MCF 10A (cell line): ENCODE data around the gene PFKFB2. TPM values are rescaled to one million over a fixed set of nuclear protein-coding genes. Genes with fewer than 3 reads are reported as not detected.

Experiments
- BruUV-seq: library from RNA; stranded (reverse); fragments of 400-500 nt; replicated peaks from 2 replicates; lab custom pipeline; 2021; lab: Mats Ljungman, UMichigan
- CTCF ChIA-PET: fragments of 300-600 bp; sonication (Branson Sonifier 250); formaldehyde crosslinking; extraction: SDS; loops from one replicate; lab custom pipeline; 2021; ENCODE audit warnings: antibody characterized with exemption, inconsistent platforms; lab: Yijun Ruan, JAX
- POLR2A ChIA-PET: fragments of 300-600, 350-650 bp; sonication (Branson Sonifier 250); formaldehyde crosslinking; extraction: SDS; loops from one replicate; lab custom pipeline; 2020; ENCODE audit warnings: antibody characterized with exemption, inconsistent platforms; lab: Yijun Ruan, JAX
- DNase-seq: peaks from one replicate; pipeline ENCODE4 v3.0.0-alpha.2; 2018; ENCODE audit not compliant: unreplicated experiment
- H3K27ac Mint-ChIP-seq: one replicate; pipeline ENCODE4 v1.8.0; 2022; ENCODE audit warnings: mild to moderate bottlenecking, low read depth, mixed read lengths; ENCODE audit not compliant: unreplicated experiment
- H3K27me3 Mint-ChIP-seq: one replicate; pipeline ENCODE4 v1.8.0; 2022; ENCODE audit warnings: mixed read lengths; ENCODE audit not compliant: insufficient read depth, unreplicated experiment
- H3K36me3 Mint-ChIP-seq: one replicate; pipeline ENCODE4 v1.8.0; 2022; ENCODE audit warnings: mild to moderate bottlenecking, moderate library complexity, mixed read lengths; ENCODE audit not compliant: insufficient read depth, unreplicated experiment
- H3K4me1 Mint-ChIP-seq: one replicate; pipeline ENCODE4 v1.8.0; 2022; ENCODE audit warnings: mixed read lengths; ENCODE audit not compliant: insufficient read depth, unreplicated experiment
- H3K4me3 Mint-ChIP-seq: one replicate; pipeline ENCODE4 v1.8.0; 2022; ENCODE audit warnings: mild to moderate bottlenecking, moderate library complexity, mixed read lengths; ENCODE audit not compliant: unreplicated experiment
- H3K9me3 Mint-ChIP-seq: one replicate; pipeline ENCODE4 v1.8.0; 2022; ENCODE audit warnings: mixed read lengths; ENCODE audit not compliant: unreplicated experiment
- CTCF ChIP-seq: fragments of 200-600 bp; IDR thresholded peaks from one replicate; pipeline ENCODE4 v1.8.0; 2022; ENCODE audit warnings: antibody characterized with exemption, mild to moderate bottlenecking; ENCODE audit not compliant: unreplicated experiment
- intact Hi-C: fragments of 100-400 bp; cut with micrococcal nuclease; formaldehyde crosslinking; loops from 2 replicates; pipeline ENCODE4 v1.14.1; 2022
- total RNA-seq: library from RNA; stranded (reverse); gene quantifications from 2 replicates; pipeline ENCODE4 v1.2.3, GENCODE V29; 2022

PFKFB2 gene
- total RNA-seq, 1 experiment from 2014 or later = 21.1 TPM

- DNase-seq = peak; percentile 69
- H3K27ac Mint-ChIP-seq = peak overlapping the region; percentile 86
- intact Hi-C loops = loop anchor here (1.0 to 5.0 kb wide), 2 partner anchors 13 to 291 kb away; partner anchors contain the start of gene CD55
- H3K4me3 Mint-ChIP-seq = peak overlapping the region; percentile 75
- H3K27me3 Mint-ChIP-seq = no peaks in the 10 kb centered on the region
- H3K4me1 Mint-ChIP-seq = peaks cover 87% of the 10 kb centered on the region
- no peak for TF ChIP-seq CTCF
- POLR2A ChIA-PET = interaction anchor here (0.6 to 33.4 kb wide), 40 partner anchors 6 to 1399 kb away, joined by 3 to 2100 read pairs (median 6); partner anchors contain the start of genes C1orf116, CD46, CD55 and DYRK3
- no TSS peak for BruUV-seq
- CTCF ChIA-PET = interaction anchor here (0.6 to 17.4 kb wide), 14 partner anchors 11 to 468 kb away, joined by 3 to 280 read pairs (median 10); partner anchors contain the start of gene PFKFB2
- H3K36me3 Mint-ChIP-seq = peaks cover 7% of the 10 kb centered on the region
- H3K9me3 Mint-ChIP-seq = no peaks in the 10 kb centered on the region
These were observed 21.3 kb upstream of the PFKFB2 start for GRCh38 chr1:207031632-207032264.

GRCh38 chr1:207032528-207033017 lies 20.5 kb upstream of the PFKFB2 start, which contains the start of gene C1orf116:
Gene C1orf116 (minus strand): TSS chr1:207032756. CDS start chr1:207027598, 5,158 bp downstream.
- ChIA-PET CTCF (interaction anchor here (0.6 to 17.4 kb wide), 17 partner anchors 9 to 667 kb away, joined by 3 to 280 read pairs (median 6); partner anchors contain the start of gene PFKFB2), POLR2A (interaction anchor here (0.6 to 33.4 kb wide), 42 partner anchors 6 to 1400 kb away, joined by 3 to 2100 read pairs (median 6); partner anchors contain the start of genes C1orf116, CD46, CD55 and DYRK3)
- Mint-ChIP-seq H3K4me1 (peaks cover 79% of the 10 kb centered on the region), H3K27me3 (no peaks in the 10 kb centered on the region), H3K36me3 (peaks cover 7% of the 10 kb centered on the region), H3K4me3 (peak within 1 kb of the TSS; percentile 75), H3K9me3 (no peaks in the 10 kb centered on the region), H3K27ac (peak within 1 kb of the TSS; percentile 86)
- intact Hi-C loops = loop anchor here (1.0 to 5.0 kb wide), 2 partner anchors 14 to 290 kb away; partner anchors contain the start of gene CD55
- BruUV-seq = no TSS peak
- TF ChIP-seq CTCF = no peak
- peak; percentile 98 for DNase-seq

GRCh38 chr1:207033302-207033701 lies 19.8 kb upstream of the PFKFB2 start:
- intact Hi-C loops = loop anchor here (5.0 kb wide), 1 partner anchor 289 kb away; the partner anchor contains the start of gene CD55
- POLR2A ChIA-PET = interaction anchor here (0.6 to 33.4 kb wide), 16 partner anchors 7 to 718 kb away, joined by 3 to 2100 read pairs (median 8); partner anchors contain the start of genes C1orf116, CD55, EIF2D and PFKFB2
- H3K36me3 Mint-ChIP-seq = peaks cover 7% of the 10 kb centered on the region
- TF ChIP-seq CTCF = no peak
- H3K27ac Mint-ChIP-seq = peak overlapping the region; percentile 86
- H3K27me3 Mint-ChIP-seq = no peaks in the 10 kb centered on the region
- H3K4me3 Mint-ChIP-seq = no peak overlapping the region
- CTCF ChIA-PET = interaction anchor here (0.7 to 17.4 kb wide), 15 partner anchors 9 to 466 kb away, joined by 3 to 280 read pairs (median 6); partner anchors contain the start of gene PFKFB2
- DNase-seq = no peak
- no TSS peak for BruUV-seq
- H3K9me3 Mint-ChIP-seq = no peaks in the 10 kb centered on the region
- peaks cover 72% of the 10 kb centered on the region for H3K4me1 Mint-ChIP-seq
